A549 (cell line): Measurements from ENCODE around the gene LILRA2. TPM values are rescaled to one million over a fixed set of nuclear protein-coding genes. Genes with fewer than 3 reads are reported as not detected.
"Not testable (repeated sequence)": the region's sequence is repeated elsewhere in the genome, so short reads cannot be mapped to it uniquely, and the experiment has no call there.

ENCODE experiments used
- ATAC-seq, 2 experiments: fragments of 200-7000 bp in 1 of 2; fragments of >200 bp in 1 of 2; cut with Nextera tagmentation in 1 of 2; cut with Tn5 transposase in 1 of 2; 3 replicates each; pipeline versions ENCODE4 v1.8.0 to v1.9.1; 2018 to 2020; ENCODE audit warnings: mild to moderate bottlenecking in 1 of 2, moderate library complexity in 1 of 2
- CTCF ChIA-PET: fragments of 300-600 bp; sonication (Branson Sonifier 250); formaldehyde crosslinking; extraction: SDS; loops from one replicate; lab custom pipeline; 2021; ENCODE audit warnings: antibody characterized with exemption, inconsistent platforms; lab: Yijun Ruan, JAX
- POLR2A ChIA-PET: fragments of 350-600 bp; formaldehyde crosslinking; extraction: SDS; loops from one replicate; lab custom pipeline; 2021; ENCODE audit warnings: antibody characterized with exemption, inconsistent platforms; lab: Yijun Ruan, JAX
- DNase-seq, 2 experiments: peaks; one replicate each; pipeline versions ENCODE4 v3.0.0 to v3.0.0-alpha.2; 2011 to 2016; ENCODE audit warnings: low read depth in 1 of 2, low spot score in 1 of 2
- FAIRE-seq: peaks from 2 replicates; lab custom pipeline; 2011; peaks lifted over from hg19 to GRCh38; lab: Jason Lieb, UNC
- H3K27ac ChIP-seq, 2 experiments: fragments of >200 bp; sonication (Bioruptor Twin); formaldehyde crosslinking; 3 replicates each; pipeline ENCODE4 v1.5.1; 2016 to 2017
- H3K4me1 ChIP-seq: fragments of >200 bp; sonication (Bioruptor Twin); formaldehyde crosslinking; 3 replicates; pipeline ENCODE4 v1.6.1; 2016
- H3K4me2 ChIP-seq: fragments of >200 bp; sonication (Bioruptor Twin); formaldehyde crosslinking; 3 replicates; pipeline ENCODE4 v1.6.1; 2016
- H3K4me3 ChIP-seq: fragments of >200 bp; sonication (Bioruptor Twin); formaldehyde crosslinking; 3 replicates; pipeline ENCODE4 v1.5.1; 2016
- H3K9me3 ChIP-seq: fragments of >200 bp; sonication (Bioruptor Twin); formaldehyde crosslinking; 3 replicates; pipeline ENCODE4 v1.6.1; 2016
- ATOH8 ChIP-seq: fragments of 250-450 bp; sonication (Bioruptor Pico); IDR thresholded peaks from 2 replicates; pipeline ENCODE4 v1.5.0; 2020; ENCODE audit warnings: low read depth, mild to moderate bottlenecking, moderate library complexity
- CHD2 ChIP-seq: fragments of 150-350 bp; IDR thresholded peaks from 2 replicates; pipeline ENCODE4 v1.6.1; 2014; ENCODE audit warnings: low read length; ENCODE audit not compliant: partially characterized antibody
- ELK1 ChIP-seq: fragments of 150-350 bp; IDR thresholded peaks from 2 replicates; pipeline ENCODE4 v1.6.1; 2014; ENCODE audit warnings: low read depth, mild to moderate bottlenecking, low read length
- FOSB ChIP-seq: fragments of 250-450 bp; sonication (Bioruptor Pico); IDR thresholded peaks from 2 replicates; pipeline ENCODE4 v1.5.0; 2020; ENCODE audit warnings: mild to moderate bottlenecking, moderate library complexity
- FOXS1 ChIP-seq: fragments of 250-450 bp; sonication (Bioruptor Pico); IDR thresholded peaks from 2 replicates; pipeline ENCODE4 v1.5.0; 2020; ENCODE audit warnings: mild to moderate bottlenecking, moderate library complexity
- GATA3 ChIP-seq: IDR thresholded peaks from 2 replicates; pipeline ENCODE4 v1.6.1; 2012; ENCODE audit warnings: borderline replicate concordance
- HDAC2 ChIP-seq: fragments of 200-600 bp; sonication (generic); IDR thresholded peaks from 2 replicates; pipeline ENCODE4 v1.6.1; 2016
- JUNB ChIP-seq: fragments of >200 bp; sonication (Bioruptor Twin); formaldehyde crosslinking; IDR thresholded peaks from 2 replicates; pipeline ENCODE4 v1.6.1; 2016
- MAFK ChIP-seq: fragments of 450-650 bp; IDR thresholded peaks from 2 replicates; pipeline ENCODE4 v1.6.1; 2014; ENCODE audit not compliant: partially characterized antibody
- MAZ ChIP-seq: fragments of 150-350 bp; IDR thresholded peaks from 2 replicates; pipeline ENCODE4 v1.6.1; 2014; ENCODE audit warnings: antibody characterized with exemption, low read depth, low read length, borderline replicate concordance
- PHF8 ChIP-seq: fragments of 200-600 bp; sonication (generic); IDR thresholded peaks from 2 replicates; pipeline ENCODE4 v1.6.1; 2016; ENCODE audit warnings: low read depth, mild to moderate bottlenecking, antibody characterized with exemption, moderate library complexity, borderline replicate concordance
- RARB ChIP-seq: fragments of 250-450 bp; sonication (Bioruptor Pico); IDR thresholded peaks from 2 replicates; pipeline ENCODE4 v1.8.0; 2021; ENCODE audit warnings: mild to moderate bottlenecking, moderate library complexity
- RCOR1 ChIP-seq: fragments of 150-350 bp; IDR thresholded peaks from 2 replicates; pipeline ENCODE4 v1.6.1; 2014; ENCODE audit warnings: antibody characterized with exemption, low read length, low read depth
- RFX5 ChIP-seq: fragments of 450-650 bp; IDR thresholded peaks from 2 replicates; pipeline ENCODE4 v1.7.1; 2014; ENCODE audit warnings: antibody characterized with exemption, mild to moderate bottlenecking, moderate library complexity
- SMC3 ChIP-seq: fragments of >200 bp; sonication (Bioruptor Twin); formaldehyde crosslinking; IDR thresholded peaks from 3 replicates; pipeline ENCODE4 v1.6.1; 2018; ENCODE audit warnings: inconsistent platforms
- TFCP2L1 ChIP-seq: fragments of 250-450 bp; sonication (Bioruptor Pico); IDR thresholded peaks from 2 replicates; pipeline ENCODE4 v1.5.0; 2021; ENCODE audit warnings: mild to moderate bottlenecking
- TP53 ChIP-seq: fragments of 250-450 bp; sonication (Bioruptor Pico); IDR thresholded peaks from 2 replicates; pipeline ENCODE4 v1.5.0; 2021; ENCODE audit warnings: mild to moderate bottlenecking, moderate library complexity
- ZC3H11A ChIP-seq: fragments of 450-650 bp; IDR thresholded peaks from 2 replicates; pipeline ENCODE4 v1.6.1; 2014; ENCODE audit warnings: antibody characterized with exemption, mild to moderate bottlenecking
- ZFP36 ChIP-seq: fragments of 450-650 bp; IDR thresholded peaks from 2 replicates; pipeline ENCODE4 v1.6.1; 2014; ENCODE audit warnings: borderline replicate concordance; ENCODE audit not compliant: partially characterized antibody
- WGBS: methylation state at CpG from one replicate; pipeline ENCODE4 v1.1.6; 2017; ENCODE audit errors: missing lambda C conversion rate; 5-methylcytosine and 5-hydroxymethylcytosine counted together
- polyA plus RNA-seq, 4 experiments: library from polyadenylated mRNA; depleted of rRNA in 3 of 4; stranded (reverse); fragments of >200 nt; fragmentation: RNase III in 1 of 4; extraction: RNeasy Plus Mini Kit Qiagen cat#74134 plus additional on column Dnase treatment in 1 of 4; gene quantifications; 2 replicates in 3 of 4; 3 replicates in 1 of 4; pipeline ENCODE4 v1.2.3, GENCODE V29; 2011 to 2017
- TF ChIP-seq, protein P1 (sequence below): fragments of >200 bp; sonication (Bioruptor Twin); formaldehyde crosslinking; IDR thresholded peaks from 3 replicates; pipeline ENCODE4 v1.6.1; 2016

Gene LILRA2
- polyA plus RNA-seq, 2 of the 4 experiments (the other 2 are of a cell fraction): not detected

DNA sequence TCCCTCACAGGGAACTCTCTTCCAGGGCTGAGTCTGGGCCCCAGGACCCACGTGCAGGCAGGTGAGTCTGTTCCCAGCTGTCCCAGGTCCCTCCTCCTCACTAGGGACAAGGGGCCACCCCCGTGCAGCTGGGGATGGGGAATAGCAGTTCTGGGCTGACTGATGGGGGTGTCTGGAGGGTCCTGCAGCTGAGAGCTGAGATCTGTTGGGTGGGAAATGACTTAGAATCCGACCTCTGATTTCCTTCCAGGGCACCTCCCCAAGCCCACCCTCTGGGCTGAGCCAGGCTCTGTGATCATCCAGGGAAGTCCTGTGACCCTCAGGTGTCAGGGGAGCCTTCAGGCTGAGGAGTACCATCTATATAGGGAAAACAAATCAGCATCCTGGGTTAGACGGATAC, 461 bp downstream of the LILRA2 start:
- ATAC-seq (peak in 1 of 2 experiments; percentile 14; a peak in 1 of 6 replicates), FAIRE-seq (no peak), DNase-seq (no peak)
- Histone ChIP-seq H3K9me3 (no peaks in the 10 kb centered on the region; the same call in 2 of the 3 replicates), H3K4me1 (no peaks in the 10 kb centered on the region), H3K4me2 (no peak overlapping the region), H3K4me3 (no peak overlapping the region), H3K27ac (no peak overlapping the region)
- WGBS: 2% methylated on average over 4 of the region's 4 CpGs
- ChIA-PET CTCF (no interaction called here), POLR2A (no interaction called here)
- no peak for TF ChIP-seq GATA3
- no peak for TF ChIP-seq ZC3H11A
- no peak for TF ChIP-seq RARB
- TF ChIP-seq CHD2: no peak
- TF ChIP-seq ZFP36: no peak
- TF ChIP-seq RCOR1: no peak
- TF ChIP-seq MAZ: no peak
- TF ChIP-seq ELK1: no peak
- no peak for TF ChIP-seq ATOH8 (CRISPR knock-in tag)
- no peak for TF ChIP-seq MAFK

DNA sequence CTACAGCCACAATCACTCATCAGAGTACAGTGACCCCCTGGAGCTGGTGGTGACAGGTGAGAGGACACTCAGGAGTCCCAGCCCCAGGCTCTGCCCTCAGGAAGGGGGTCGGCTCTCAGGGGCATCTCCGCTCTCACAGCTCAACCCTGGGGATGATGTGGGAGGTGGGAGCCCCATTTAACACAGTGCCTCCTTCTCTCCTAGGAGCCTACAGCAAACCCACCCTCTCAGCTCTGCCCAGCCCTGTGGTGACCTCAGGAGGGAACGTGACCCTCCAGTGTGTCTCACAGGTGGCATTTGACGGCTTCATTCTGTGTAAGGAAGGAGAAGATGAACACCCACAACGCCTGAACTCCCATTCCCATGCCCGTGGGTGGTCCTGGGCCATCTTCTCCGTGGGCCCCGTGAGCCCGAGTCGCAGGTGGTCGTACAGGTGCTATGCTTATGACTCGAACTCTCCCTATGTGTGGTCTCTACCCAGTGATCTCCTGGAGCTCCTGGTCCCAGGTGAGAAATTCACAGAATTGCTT, 1.0 kb downstream of the LILRA2 start:
- POLR2A ChIA-PET: no interaction called here
- TF ChIP-seq SMC3 (no peak), PHF8 (no peak), FOSB (CRISPR knock-in tag) (no peak), RFX5 (no peak), TFCP2L1 (CRISPR knock-in tag) (no peak), MAZ (no peak), TP53 (CRISPR knock-in tag) (no peak), HDAC2 (no peak), FOXS1 (CRISPR knock-in tag) (no peak), RARB (no peak), JUNB (no peak)
- TF ChIP-seq, protein P1, sequence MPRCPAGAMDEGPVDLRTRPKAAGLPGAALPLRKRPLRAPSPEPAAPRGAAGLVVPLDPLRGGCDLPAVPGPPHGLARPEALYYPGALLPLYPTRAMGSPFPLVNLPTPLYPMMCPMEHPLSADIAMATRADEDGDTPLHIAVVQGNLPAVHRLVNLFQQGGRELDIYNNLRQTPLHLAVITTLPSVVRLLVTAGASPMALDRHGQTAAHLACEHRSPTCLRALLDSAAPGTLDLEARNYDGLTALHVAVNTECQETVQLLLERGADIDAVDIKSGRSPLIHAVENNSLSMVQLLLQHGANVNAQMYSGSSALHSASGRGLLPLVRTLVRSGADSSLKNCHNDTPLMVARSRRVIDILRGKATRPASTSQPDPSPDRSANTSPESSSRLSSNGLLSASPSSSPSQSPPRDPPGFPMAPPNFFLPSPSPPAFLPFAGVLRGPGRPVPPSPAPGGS: no peak
- Histone ChIP-seq H3K4me1 (no peaks in the 10 kb centered on the region), H3K4me2 (no peak overlapping the region), H3K9me3 (no peaks in the 10 kb centered on the region; the same call in 2 of the 3 replicates), H3K4me3 (no peak overlapping the region), H3K27ac (no peak overlapping the region)
- FAIRE-seq (no peak), DNase-seq (no peak), ATAC-seq (no peak; a peak in 1 of 6 replicates)
- CTCF ChIA-PET: no interaction called here
- WGBS: 7% methylated on average over 12 of the region's 12 CpGs

DNA sequence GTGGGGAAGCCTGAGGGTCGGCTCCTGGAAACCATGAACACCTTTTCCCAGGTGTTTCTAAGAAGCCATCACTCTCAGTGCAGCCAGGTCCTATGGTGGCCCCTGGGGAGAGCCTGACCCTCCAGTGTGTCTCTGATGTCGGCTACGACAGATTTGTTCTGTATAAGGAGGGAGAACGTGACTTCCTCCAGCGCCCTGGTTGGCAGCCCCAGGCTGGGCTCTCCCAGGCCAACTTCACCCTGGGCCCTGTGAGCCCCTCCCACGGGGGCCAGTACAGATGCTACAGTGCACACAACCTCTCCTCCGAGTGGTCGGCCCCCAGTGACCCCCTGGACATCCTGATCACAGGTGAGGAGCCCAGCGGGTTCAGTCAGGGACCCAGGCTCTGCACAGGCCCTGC, 1.6 kb downstream of the LILRA2 start:
- POLR2A ChIA-PET, CTCF ChIA-PET, H3K27ac ChIP-seq, H3K4me1 ChIP-seq, H3K9me3 ChIP-seq, ATAC-seq, DNase-seq, FAIRE-seq, H3K4me2 ChIP-seq, H3K4me3 ChIP-seq: not testable (repeated sequence)
- 2% methylated on average over 7 of the region's 9 CpGs for WGBS
